Superior temporal gyrus (tissue), 1 donor: Measurements from ENCODE around the gene TRIM56.
A peak's percentile ranks its signal among the peaks of the same experiment; 100 is the strongest.
"Not testable (repeated sequence)": the region's sequence is repeated elsewhere in the genome, so short reads cannot be mapped to it uniquely, and the experiment has no call there.

ENCODE experiments used
- DNase-seq: peaks from one replicate; pipeline ENCODE4 v3.0.0-alpha.2; 2016; ENCODE audit errors: extremely low spot score

Gene TRIM56

GRCh38 chr7:101113140-101113539, 27.9 kb downstream of the TRIM56 start:
- DNase-seq, result not testable (repeated sequence)

DNA sequence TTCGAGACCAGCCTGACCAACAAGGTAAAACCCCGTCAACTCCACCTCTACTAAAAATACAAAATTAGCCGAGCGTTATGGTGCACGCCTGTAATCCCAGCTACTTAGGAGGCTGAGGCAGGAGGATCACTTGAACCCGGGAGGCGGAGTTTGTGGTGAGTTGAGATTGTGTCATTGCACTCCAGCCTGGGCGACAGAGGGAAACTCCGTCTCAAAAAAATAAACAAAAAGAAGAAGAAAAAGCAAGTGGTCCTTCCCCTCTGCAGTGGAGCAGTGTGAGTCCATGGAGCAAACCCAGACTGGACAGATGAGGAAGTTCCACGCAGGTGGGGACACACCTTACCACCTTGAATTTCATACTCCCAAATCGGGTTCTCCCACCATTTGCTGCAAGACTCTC, 28.6 kb downstream of the TRIM56 start:
- no peak for DNase-seq

DNA sequence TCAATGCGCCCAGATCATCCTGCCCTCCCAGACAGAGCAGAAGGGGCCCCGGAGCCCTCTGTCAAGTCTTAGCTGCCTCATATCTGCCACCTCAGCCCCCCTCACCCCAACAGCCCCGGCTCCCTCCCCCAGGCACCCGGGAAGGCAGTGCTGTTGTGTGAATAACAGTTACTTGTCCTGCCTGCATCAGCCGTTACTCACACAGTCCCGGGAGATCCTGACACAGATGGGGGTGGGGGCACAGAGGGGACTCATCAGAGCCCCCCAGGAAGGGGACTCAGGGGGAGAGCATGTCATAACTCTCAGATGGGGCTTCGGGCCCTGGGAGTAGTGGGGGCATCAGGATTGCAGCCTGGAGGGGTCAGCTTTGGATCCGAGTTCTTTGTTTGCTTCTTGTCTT, 29.2 kb downstream of the TRIM56 start:
- DNase-seq, result no peak

- DNase-seq, result no peak
Observed at GRCh38 chr7:101115215-101115614, 29.9 kb downstream of the TRIM56 start.

DNA sequence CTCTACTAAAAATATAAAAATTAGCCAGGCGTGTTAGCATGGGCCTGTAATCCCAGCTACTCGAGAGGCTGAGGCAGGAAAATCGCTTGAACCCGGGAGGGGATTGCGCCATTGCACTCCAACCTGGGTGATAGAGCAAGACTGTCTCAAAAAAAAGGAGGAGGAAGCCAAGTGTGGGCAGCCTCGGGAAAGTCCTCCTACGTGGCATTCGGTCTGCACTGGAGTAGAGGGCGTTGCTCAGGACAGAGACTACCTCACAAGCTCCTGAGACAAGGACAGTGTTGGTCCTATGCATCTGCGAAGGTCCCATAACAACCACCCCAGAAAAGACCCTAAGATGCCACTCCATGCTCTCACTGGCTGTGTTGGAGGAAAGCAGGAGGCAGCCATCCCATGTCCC, 31.6 kb downstream of the TRIM56 start:
- DNase-seq, result no peak

DNA sequence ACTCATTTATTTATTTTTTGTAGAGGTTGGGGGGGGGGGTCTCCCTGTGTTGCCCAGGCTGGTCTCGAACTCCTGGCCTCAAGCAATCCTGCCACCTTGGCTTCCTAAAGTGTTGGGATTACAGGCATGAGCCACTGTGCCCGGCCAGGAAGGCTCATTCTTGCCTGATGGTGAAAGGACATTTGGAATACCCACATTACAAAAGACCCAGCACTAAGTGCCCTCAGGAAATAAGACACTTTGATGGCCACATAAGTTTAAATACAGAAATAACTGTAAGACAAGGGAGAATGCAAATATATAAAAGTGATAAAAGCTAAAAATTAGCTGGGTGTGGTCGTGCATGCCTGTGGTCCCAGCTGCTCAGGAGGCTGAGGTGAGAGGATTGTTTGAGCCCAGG, 33.6 kb downstream of the TRIM56 start:
- no peak for DNase-seq

DNA sequence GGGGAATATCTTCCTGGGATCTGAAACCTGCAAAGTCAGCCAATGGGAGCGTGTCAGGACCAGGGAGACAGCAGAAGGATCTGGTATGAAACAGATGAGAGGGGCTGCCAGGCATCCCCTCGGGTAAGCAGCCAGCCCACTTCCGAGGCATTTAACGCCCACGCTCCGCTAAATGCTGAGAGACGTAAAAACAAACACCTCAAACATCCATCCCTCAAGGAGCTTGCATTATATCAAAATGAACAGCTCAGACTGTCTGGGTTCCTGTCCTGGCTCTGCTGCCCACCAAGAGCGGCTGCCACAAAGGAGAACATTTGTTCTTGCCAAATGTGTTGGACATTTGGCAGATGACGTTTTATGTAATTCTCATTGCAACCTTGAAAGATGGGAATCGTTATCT, 34.6 kb downstream of the TRIM56 start:
- no peak for DNase-seq

DNA sequence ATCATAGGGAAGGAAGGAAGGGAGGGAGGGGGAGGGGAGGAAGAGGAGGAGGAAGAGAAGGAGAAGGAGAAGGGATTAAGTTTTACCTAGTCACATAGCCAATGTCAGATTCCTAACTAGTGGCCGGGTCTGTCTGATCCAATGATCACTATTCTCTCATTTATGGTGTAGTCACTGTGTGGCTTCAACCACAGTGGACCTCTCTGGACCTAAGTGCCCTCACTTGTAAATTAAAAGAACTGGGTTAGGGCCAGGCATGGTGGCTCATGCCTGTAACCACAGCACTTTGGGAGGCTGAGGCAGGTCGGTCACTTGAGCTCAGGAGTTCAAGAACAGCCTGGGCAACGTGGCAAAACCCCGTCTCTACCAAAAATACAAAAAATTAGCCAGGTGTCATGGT, 35.0 kb downstream of the TRIM56 start:
- no peak for DNase-seq

DNA sequence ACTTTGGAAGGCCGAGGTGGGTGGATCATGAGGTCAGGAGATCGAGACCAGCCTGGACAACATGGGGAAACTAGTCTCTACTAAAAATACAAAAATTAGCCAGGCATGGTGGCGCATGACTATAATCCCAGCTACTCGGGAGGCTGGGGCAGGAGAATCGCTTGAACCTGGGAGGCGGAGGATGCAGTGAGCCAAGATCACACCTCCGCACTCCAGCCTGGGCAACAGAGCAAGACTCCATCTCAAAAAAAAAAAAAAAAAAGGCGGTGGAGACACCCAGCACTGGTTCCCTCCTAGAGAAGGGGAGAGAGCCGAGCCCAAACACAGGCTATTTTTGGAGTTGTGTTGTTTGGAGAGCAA, 36.3 kb downstream of the TRIM56 start:
- not testable (repeated sequence) for DNase-seq

DNA sequence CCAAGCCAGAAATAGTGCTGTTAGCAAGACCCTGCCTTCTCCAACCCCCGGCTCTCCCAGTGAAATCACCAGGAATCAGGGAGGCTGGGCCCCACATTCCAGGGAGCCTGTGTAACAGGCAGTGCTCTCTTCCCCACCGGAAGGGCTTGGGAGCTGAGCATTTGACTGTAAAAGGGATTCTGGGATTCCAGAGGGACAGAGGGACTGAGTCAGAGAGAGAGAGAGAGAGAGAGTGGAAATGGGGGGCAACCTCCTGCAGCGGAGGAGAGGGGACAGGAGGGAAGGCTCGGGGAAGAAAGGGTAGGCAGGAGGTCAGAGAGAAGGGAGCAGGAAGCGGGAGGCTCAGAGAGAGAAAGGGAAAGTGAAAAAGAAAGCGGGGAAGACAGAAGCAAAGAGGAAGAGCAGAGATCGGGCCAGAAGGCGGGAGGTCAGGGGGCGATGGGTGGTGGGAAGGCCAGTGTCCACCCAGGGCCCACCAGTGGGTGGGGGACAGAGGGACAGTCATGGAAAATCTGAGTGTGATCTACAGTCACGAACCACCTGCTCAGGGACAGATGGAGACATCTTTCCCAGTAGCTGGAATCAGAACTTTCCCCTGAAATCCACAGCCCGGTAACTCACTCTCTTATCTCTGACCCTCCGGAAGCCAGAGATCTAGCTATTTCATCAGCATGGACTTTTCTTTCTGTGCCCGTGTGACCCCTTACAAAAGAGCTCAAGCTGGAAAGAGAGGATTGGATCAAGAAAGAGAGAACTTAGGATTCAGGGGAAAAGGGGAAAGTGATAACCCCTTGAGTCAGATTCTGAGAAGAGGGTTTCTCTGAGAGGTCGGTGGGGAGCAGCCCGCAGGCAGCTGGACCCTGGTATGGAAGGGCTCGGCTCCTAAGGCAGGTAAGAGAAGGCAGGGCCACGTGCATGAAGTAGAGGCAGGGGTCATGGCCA, 37.0 kb downstream of the TRIM56 start:
- DNase-seq, result no peak

DNA sequence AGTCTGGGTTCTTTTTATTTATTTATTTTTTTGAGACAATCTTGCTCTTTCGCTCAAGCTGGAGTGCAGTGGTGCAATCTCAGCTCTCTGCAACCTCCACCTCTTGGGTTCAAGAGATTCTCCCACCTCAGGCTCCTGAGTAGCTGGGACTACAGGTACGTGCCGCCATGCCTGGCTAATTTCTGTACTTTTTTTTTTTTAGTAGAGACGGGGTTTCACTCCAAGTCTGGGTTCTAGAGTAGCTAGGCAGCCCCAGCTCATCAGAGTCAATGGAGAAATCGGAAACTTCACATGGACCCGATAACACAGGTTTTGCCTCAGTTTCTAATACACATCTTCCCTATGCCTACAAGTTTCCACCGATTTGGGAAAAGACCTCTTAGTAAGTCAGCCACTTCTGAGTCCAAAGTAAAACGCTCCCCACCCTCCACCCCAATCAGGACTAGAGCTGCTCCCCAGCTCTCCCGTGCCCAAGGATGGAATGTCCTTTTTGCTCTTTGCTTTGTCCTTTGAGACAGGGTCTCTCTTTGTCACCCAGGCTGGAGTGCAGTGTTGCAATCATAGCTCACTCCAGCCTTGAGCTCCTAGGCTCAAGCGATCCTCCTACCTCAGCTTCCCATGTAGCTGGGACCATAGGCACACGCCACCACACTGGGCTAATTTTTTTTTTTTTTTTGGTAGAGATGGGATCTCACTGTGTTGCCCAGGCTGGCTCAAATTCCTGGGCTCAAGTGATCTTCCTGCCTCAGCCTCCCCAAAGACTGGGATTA, 37.8 kb downstream of the TRIM56 start:
- DNase-seq, result no peak

DNA sequence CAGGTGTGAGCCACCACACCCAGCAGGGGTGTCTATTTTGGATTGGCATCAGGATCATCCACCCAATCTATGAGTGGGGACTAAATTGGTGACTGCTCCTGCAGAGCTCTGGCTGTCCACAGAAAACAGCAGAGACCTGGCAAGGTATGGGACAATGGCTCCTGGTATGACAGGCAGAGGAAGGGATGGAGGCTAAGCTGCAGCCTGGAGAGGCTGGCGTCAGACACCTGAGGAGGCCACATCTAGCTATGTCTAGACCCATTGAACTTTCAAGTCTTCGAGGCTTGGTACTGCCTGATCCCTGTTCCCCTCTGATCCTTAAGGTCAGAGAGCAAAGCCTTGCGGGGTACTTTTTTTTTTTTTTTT, 38.4 kb downstream of the TRIM56 start:
- no peak for DNase-seq

GRCh38 chr7:101124376-101125056, 39.2 kb downstream of the TRIM56 start:
- DNase-seq, result no peak

- no peak for DNase-seq
Observed at GRCh38 chr7:101125989-101126650, 40.8 kb downstream of the TRIM56 start.

DNA sequence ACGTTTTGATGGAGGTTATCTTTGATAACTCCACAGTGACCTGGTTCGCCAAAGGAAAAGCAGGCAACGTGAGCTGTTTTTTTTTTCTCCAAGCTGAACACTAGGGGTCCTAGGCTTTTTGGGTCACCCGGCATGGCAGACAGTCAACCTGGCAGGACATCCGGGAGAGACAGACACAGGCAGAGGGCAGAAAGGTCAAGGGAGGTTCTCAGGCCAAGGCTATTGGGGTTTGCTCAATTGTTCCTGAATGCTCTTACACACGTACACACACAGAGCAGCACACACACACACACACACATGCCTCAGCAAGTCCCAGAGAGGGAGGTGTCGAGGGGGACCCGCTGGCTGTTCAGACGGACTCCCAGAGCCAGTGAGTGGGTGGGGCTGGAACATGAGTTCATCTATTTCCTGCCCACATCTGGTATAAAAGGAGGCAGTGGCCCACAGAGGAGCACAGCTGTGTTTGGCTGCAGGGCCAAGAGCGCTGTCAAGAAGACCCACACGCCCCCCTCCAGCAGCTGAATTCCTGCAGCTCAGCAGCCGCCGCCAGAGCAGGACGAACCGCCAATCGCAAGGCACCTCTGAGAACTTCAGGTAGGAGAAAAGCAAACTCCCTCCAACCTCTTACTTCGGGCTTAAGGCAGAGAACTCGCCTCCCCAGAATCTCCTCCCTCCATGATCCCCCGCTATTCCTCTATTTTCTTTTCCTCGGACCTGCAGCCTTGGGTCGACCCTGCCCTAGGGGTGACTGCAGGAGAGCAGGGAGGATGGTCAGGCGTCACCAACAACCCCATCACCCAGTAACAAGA, 41.6 kb downstream of the TRIM56 start, which contains the start of gene SERPINE1:
TSS of gene SERPINE1 (plus strand) at position 454 of the 809 bp plus-strand sequence. CDS start 1,290 bp downstream, outside the sequence.
- peak; percentile 17 for DNase-seq

DNA sequence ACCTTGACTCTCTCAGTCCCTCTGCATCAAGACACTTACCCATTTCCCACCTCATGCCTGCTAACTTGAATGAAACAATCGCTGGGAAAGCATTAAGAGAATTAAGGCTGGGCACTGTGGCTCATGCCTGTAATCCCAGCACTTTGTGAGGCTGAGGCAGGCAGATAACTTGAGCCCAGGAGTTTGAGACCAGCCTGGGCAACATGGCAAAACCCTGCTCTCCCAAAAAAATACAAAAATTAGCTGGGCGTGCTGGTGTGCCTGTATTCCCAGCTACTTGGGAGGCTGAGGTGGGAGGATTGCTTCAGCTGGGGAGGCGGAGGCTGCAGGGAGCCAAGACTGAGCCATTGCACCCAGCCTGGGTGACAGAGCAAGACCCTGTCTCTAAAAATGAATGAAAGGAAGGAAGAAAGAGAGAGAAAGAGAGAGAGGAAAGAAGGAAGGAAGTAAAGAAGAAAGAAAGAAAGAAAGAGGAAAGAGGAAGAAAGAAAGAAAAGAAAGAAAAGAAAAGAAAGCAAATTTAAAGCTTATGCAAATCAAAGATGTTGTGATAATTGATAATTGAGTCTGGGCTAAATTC, 42.3 kb downstream of the TRIM56 start:
- DNase-seq, result no peak

DNA sequence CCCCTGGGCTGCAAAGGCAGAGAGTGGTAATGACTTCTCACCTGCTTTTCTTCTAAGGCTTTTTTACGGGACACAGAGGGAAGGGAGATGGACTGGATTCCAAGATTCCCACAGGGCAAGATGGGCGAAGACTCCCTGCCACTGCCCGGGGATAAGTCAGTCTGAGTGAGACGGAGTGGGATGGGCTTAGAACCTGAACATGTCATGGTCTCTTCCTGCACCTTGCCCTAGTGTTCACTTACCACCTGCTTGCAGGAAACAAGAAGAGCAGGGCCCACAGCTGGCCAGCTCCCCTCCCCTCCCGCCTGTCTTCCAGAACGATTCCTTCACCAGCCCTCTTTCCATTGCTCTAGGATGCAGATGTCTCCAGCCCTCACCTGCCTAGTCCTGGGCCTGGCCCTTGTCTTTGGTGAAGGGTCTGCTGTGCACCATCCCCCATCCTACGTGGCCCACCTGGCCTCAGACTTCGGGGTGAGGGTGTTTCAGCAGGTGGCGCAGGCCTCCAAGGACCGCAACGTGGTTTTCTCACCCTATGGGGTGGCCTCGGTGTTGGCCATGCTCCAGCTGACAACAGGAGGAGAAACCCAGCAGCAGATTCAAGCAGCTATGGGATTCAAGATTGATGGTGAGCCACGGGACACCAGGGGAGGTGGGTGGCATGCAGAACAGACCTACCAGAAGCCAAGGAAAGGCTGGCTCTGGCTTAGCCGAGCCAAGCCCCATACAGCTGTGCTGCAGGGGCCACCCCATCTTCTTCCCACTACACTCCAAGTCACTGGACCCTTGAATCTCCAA, 43.0 kb downstream of the TRIM56 start:
- DNase-seq, result no peak

GRCh38 chr7:101129603-101130117, 44.4 kb downstream of the TRIM56 start:
- DNase-seq, result no peak
